GM21528 (cell line): Measurements from ENCODE around the gene ARMC10.
"Not testable (repeated sequence)": the region's sequence is repeated elsewhere in the genome, so short reads cannot be mapped to it uniquely, and the experiment has no call there.

Experiments
- ATAC-seq: cut with Tn5 transposase; IDR thresholded peaks from one replicate; pipeline ENCODE4 v1.9.1; 2021; ENCODE audit warnings: mild to moderate bottlenecking, moderate library complexity; ENCODE audit not compliant: unreplicated experiment, low FRiP score

The ARMC10 gene

GRCh38 chr7:103076764-103077163 is 1.8 kb downstream of the ARMC10 start:
- no peak for ATAC-seq

DNA sequence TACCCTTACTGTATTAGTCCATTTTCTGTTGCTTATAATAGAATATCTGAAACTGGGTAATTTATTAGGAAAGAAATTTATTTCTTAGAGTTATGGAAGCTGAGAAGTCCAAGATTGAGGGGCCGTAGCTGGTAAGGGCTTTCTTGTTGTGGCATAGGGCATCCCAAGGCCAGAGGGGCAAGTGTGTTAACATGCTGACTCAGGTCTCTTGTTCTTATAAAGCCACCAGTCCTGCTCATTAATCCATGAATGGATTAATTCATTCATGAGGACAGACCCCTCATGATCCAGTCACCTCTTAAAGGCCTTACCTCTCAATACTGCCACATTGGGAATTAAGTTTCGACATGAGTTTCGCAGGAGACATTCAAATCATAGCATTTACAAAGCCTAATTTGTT is 2.4 kb downstream of the ARMC10 start:
- no peak for ATAC-seq

DNA sequence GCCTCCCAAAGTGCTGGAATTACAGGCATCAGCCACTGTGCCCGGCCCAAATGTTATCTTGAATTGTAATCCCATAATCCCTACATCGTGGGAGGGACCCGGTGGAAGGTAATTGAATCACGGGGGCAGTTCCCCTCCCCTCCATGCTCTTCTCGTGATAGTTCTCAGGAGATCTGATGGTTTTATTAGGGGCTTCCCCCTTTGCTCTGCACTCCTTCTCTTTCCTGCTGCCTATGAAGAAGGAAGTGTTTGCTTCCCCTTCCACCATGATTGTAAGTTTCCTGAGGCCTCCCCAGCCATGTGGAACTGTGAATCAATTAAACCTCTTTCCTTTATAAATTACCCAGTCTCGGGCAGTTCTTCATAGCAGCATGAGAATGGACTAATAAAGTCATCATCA is 3.3 kb downstream of the ARMC10 start:
- ATAC-seq = not testable (repeated sequence)

DNA sequence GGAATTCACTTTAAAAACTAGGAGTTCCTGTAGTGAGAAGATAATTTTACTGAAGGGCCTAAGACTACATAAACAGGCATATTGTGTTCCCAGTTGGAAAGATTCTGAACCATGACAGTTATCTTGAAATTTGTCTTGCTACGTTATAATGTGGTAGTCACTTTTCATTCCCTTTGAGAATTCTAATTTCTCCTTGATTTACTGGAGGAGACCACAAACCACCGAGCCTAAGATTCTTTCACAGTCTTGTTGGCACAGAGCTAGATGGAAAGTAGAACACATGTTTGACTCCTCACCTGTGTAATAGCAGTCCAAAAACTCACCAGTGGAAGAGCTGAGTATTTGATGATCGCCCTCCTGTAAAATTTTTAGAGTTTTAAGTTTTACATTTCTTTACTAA is 4.9 kb downstream of the ARMC10 start:
- ATAC-seq = no peak

DNA sequence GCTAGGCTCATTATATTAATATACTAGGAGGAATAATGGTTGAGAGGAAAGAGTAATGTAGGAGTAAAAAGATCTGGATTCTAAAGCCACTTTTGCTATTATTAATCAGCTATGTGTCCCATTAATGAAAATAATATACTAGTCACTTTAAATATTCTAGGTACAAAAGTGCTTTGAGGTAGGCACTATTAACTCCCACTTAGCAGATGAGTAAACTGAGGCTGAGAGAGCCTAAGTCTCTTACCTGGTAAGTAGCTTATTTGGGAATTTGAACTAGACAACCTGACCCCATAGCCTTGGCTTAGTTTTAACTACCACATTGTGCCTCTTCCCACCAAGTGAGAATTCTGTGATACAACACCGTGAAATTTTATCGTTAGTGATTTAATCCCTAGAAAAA is 6.0 kb downstream of the ARMC10 start:
- no peak for ATAC-seq

DNA sequence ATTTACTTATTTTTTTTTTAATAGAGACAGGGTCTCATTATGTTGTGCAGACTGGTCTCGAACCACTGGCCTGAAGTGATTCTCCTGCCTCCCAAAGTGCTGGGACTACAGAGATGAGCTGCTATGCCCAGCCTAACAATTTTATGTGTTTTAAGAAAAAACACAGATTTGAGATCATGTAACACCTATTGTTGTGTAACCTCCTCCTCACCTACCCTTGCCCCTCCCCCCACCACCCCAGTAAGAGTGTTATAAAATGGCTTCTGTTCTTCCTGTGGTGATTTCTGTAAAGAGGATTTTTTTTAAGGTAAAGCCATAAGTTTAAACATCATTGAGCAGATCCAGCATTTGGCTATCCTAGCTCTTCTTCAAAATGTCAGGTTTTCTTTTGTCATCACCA is 7.6 kb downstream of the ARMC10 start:
- no peak for ATAC-seq

DNA sequence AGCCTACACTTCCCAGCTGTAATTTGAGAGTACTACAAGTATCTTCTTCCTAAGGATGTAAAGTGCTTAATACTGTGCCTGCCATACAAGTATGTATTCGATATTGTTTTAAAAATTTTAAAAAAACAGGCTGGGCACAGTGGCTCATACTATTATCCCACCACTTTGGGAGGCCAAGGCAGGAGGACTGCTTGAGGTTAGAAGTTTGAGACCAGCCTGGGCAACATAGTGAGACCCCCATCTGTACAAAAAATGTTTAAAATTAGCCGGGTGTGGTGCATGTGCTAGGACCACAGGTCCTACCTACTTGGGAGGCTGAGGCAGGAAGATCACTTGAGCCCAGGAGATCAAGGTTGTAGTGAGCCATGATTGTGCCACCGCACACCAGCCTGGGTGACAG is 8.3 kb downstream of the ARMC10 start:
- no peak for ATAC-seq

DNA sequence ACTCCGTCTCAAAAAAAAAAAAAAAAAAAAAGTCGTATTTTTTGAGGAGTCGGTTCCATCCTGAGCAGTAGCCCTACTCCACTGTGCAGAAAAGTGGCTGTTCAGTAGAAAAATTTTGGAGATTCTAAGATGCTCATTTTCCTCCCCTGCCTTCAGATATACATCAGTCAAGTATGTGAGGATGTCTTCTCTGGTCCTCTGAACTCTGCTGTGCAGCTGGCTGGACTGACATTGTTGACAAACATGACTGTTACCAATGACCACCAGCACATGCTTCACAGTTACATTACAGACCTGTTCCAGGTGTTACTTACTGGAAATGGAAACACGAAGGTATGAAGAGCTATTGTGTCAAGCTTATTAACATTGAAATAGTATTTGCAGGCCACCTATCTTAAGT is 17.4 kb downstream of the ARMC10 start:
- not testable (repeated sequence) for ATAC-seq

DNA sequence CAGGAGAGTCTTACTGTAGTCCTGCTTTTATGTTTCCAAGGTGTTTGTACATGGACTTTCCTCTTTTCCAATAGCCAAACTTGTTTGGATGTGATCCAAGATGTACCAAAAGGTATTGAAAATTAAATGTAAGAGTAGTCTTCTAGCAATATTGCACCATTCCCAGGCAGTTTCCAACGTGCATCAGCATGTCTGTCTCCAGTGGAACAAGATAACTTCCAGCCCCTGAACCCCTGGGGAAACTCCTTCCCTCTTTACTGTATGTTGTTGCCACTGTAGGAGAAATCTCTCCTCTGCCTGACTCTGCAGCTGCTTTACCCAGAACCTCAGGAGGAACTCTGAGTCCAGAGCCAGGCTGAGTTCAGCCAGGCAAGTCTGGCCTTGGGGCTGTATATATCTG is 18.5 kb downstream of the ARMC10 start:
- ATAC-seq = no peak

DNA sequence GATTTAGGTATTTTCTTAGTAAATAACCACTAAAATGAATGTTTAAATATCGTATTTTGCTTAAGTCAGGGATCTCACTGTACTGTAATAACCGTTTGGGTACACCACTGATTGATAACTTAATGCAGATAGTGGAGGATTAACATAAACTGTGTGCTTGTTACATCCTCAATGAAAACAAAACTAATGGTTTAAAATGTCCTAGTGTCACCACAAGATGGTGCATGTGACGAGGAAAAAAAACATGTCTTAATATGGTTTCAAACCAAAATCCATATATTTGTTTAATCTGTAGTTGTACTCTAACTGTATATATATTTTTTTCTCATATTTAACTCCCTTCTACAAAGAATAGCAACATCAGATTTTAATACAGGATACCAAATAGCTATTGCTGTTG is 19.2 kb downstream of the ARMC10 start:
- no peak for ATAC-seq

- not testable (repeated sequence) for ATAC-seq
Observed at GRCh38 chr7:103095558-103095957, 20.6 kb downstream of the ARMC10 start.

GRCh38 chr7:103097041-103097440 is 22.1 kb downstream of the ARMC10 start:
- no peak for ATAC-seq

DNA sequence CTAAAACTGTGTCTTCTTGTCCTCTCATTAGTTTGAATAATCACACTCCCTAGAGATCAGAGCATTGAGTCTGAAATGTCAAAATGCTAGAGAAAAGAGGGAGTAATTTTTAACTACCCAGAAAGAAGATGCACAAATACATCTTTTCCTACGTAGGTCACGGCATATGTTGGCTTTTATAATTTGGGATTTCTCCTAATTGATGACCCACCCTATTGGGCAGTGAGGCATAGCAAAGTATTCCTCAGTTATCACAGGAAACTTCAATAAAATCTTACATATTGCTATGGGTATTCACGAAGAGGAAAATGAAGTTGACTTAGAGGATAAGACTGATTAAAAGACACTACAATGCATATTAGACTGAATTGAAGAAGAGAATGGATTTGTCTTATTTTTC is 25.4 kb downstream of the ARMC10 start:
- no peak for ATAC-seq

- ATAC-seq = no peak
Observed at GRCh38 chr7:103101543-103101942, 26.6 kb downstream of the ARMC10 start.

DNA sequence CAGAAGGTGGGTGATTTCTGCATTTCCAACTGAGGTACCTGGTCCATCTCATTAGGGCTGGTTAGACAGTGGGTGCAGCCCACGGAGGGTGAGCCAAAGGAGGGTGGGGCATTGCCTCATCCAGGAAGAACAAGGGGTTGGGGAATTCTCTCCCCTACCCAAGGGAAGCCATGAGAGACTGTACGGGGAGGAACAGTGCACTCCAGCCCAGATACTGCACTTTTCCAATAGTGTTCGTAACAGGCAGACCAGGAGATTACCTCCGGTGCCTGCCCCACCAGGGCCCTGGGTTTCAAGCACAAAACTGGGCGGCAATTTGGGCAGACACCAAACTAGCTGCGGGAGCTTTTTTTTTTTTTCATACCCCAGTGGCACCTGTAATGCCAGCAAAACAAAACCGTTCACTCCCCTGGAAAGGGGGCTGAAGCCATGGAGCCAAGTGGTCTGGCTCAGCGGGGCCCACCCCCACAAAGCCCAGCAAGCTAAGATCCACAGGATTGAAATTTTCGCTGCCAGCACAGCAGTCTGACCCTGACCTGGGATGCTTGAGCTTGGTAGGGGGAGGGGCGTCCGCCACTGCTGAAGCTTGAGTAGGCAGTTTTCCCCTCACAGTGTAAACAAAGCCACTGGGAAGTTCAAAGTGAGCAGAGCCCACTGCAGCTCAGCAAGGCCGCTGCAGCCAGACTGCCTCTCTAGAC is 31.2 kb downstream of the ARMC10 start:
- no peak for ATAC-seq

DNA sequence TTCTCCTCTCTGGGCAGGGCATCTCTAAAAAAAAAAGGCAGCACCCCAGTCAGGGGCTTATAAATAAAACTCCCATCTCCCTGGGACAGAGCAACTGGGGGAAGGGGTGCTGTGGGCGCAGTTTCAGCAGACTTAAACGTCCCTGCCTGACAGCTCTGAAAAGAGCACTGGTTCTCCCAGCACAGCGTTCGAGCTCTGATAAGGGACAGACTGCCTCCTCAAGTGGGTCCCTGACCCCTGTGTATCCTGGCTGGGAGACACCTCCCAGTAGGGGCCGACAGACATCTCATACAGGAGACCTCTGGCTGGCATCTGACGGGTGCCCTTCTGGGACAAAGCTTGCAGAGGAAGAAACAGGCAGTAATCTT is 31.7 kb downstream of the ARMC10 start:
- not testable (repeated sequence) for ATAC-seq

GRCh38 chr7:103113164-103113563 is 38.2 kb downstream of the ARMC10 start:
- no peak for ATAC-seq

DNA sequence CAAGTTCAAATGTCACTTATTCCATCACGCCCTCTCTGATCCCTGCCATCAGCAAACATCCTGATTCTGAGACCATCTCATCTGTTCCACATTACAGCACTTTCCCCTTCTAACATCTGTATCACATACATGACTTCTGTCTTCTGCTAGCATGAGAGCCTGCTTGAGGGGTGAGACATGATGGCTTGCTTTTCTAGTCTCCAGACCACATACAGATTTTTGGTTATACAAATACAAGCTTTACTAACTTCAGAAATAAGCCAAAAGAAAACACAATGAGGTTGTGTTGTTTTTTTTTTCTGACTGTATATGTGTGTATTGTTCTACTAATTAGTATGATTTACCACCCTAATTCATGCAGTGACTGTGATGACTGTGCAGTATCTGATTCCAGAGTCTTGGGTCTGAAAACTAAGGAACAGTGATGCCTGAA is 39.7 kb downstream of the ARMC10 start:
- ATAC-seq = no peak

GRCh38 chr7:103115771-103116170 is 40.8 kb downstream of the ARMC10 start:
- ATAC-seq = no peak

DNA sequence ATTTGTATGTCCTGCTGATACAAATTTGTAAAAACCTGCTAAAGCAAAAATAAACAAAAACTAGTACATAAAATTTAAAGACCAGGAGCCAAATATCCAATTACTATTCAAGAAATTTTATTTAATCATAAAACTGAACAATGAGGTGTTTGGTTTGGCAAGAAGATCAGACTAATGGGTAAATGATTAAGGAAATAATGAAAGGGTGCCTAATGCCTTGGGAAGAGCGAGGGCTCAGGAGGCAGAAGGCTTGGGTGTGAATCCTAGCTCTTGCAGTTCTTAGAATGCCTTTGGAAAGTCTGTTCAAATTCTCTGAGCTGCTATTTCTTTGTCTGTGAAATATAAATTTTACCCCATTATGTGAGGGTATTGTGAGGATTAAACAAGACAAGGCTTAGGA is 41.6 kb downstream of the ARMC10 start:
- no peak for ATAC-seq

DNA sequence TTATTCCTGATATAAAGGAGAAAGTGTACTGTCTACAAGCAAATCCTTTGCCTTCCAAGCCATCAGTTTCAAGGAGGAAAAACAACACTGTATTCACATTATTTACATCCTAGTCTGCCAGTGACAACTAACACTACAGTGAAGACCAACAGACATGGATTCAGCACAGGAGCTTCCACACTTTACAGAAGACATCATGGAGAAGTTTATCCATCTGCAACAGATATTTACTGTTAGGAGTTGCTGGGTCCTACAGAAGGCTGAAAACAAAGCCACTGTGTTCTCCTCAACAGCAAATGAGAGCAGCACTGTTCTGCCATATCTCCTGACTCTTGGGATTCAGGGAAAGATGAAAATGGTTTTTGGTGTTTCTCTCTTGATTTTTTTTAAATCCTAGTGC is 42.1 kb downstream of the ARMC10 start:
- ATAC-seq = no peak

GRCh38 chr7:103117465-103117864 is 42.5 kb downstream of the ARMC10 start:
- ATAC-seq = no peak

DNA sequence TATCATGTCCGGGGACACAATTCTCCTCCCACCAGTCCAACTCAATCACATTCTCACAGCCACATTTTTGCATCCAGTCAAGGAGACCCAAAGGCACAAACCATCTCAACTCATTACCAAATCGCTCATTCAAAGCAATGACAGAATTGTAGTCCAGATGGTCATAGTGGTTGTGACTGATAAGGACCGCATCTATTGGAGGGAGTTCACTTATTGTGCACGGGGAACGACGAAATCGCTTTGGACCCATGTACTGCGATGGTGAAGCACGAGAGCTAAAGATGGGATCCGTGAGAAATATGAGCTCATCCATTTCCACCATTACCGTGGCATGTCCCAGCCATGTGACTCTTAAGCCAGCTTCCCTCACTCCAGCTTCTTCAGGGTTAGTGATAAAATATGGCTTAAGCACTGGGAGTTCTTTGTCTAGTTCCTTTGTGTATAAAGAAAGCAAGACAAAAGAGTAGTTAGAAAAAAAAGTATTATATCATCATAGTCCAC is 44.9 kb downstream of the ARMC10 start:
- no peak for ATAC-seq
